Esophagus (tissue), 2 donors: ENCODE measurements around the gene TBCE. TPM values are rescaled to one million over a fixed set of nuclear protein-coding genes. Genes with fewer than 3 reads are reported as not detected.
"Not testable (repeated sequence)": the region's sequence is repeated elsewhere in the genome, so short reads cannot be mapped to it uniquely, and the experiment has no call there.

Experiments used
- H3K27ac ChIP-seq, 2 donors: one replicate each; pipeline ENCODE4 v1.5.1; 2013; ENCODE audit warnings: low read depth in 2 of 2, mild to moderate bottlenecking in 2 of 2, inconsistent platforms in 1 of 2, low read length in 1 of 2, moderate library complexity in 1 of 2
- H3K27me3 ChIP-seq, 2 donors: one replicate each; pipeline ENCODE4 v1.6.1; 2013; ENCODE audit warnings: low read length in 2 of 2, control low read depth in 1 of 2, mild to moderate bottlenecking in 1 of 2; ENCODE audit not compliant: insufficient read depth in 2 of 2, control insufficient read depth in 1 of 2
- H3K36me3 ChIP-seq, 2 donors: one replicate each; pipeline ENCODE4 v1.6.1; 2013; ENCODE audit warnings: low read length in 1 of 2; ENCODE audit not compliant: control insufficient read depth in 2 of 2, insufficient read depth in 2 of 2
- H3K4me1 ChIP-seq, 2 donors: one replicate each; pipeline ENCODE4 v1.6.1; 2013; ENCODE audit warnings: low read length in 1 of 2; ENCODE audit not compliant: control insufficient read depth in 2 of 2, insufficient read depth in 2 of 2
- H3K4me3 ChIP-seq, 2 donors: one replicate each; pipeline ENCODE4 v1.5.1; 2013; ENCODE audit warnings: low read length in 2 of 2, mild to moderate bottlenecking in 2 of 2, low read depth in 1 of 2, moderate library complexity in 1 of 2
- H3K9me3 ChIP-seq, 2 donors: one replicate each; pipeline ENCODE4 v1.6.1; 2013; ENCODE audit warnings: mild to moderate bottlenecking in 2 of 2, low read depth in 1 of 2, low read length in 1 of 2, moderate library complexity in 1 of 2; ENCODE audit not compliant: control insufficient read depth in 2 of 2, insufficient read depth in 1 of 2
- WGBS, 2 donors: extraction: QIAGEN DNeasy Blood & Tissue Kit; methylation state at CpG; one replicate each; pipeline ENCODE4 v1.1.7; 2013; 5-methylcytosine and 5-hydroxymethylcytosine counted together
- polyA plus RNA-seq, 2 donors: library from polyadenylated mRNA; stranded (reverse); fragments of 200-250 nt; gene quantifications; one replicate each; pipeline ENCODE4 v1.2.3, GENCODE V29; 2013
- donor health status: healthy with polysubstance abuse.
- donor health status: Bipolar disorder and iron deficiency.

TBCE gene
- polyA plus RNA-seq, 2 donors: 14.4 to 25.9 TPM

- not testable (repeated sequence) for H3K27ac ChIP-seq, H3K9me3 ChIP-seq, H3K36me3 ChIP-seq, H3K27me3 ChIP-seq, H3K4me3 ChIP-seq, H3K4me1 ChIP-seq
- 87 to 91% methylated on average over 11 of the region's 11 CpGs for WGBS, 2 donors
Observed at GRCh38 chr1:235378134-235378735, 11.0 kb downstream of the TBCE start.

GRCh38 chr1:235381955-235382739, 14.9 kb downstream of the TBCE start:
- H3K4me3 ChIP-seq, H3K27ac ChIP-seq, H3K27me3 ChIP-seq, H3K9me3 ChIP-seq, H3K4me1 ChIP-seq, H3K36me3 ChIP-seq: not testable (repeated sequence)
- WGBS, 2 donors: no CpG with 5 or more reads among the region's 3 CpGs

- H3K4me3 ChIP-seq, H3K4me1 ChIP-seq, H3K27ac ChIP-seq, H3K9me3 ChIP-seq, H3K36me3 ChIP-seq, H3K27me3 ChIP-seq: not testable (repeated sequence)
- 97 to 100% methylated on average over 1 of the region's 1 CpG for WGBS, 2 donors
Observed at GRCh38 chr1:235385633-235386032, 18.4 kb downstream of the TBCE start.

- Histone ChIP-seq H3K4me1 (no peaks in the 10 kb centered on the region), H3K27me3 (no peaks in the 10 kb centered on the region), H3K9me3 (no peaks in the 10 kb centered on the region), H3K27ac (no peak overlapping the region), H3K4me3 (no peak overlapping the region), H3K36me3 (no peaks in the 10 kb centered on the region)
- WGBS, 2 donors: 93 to 96% methylated on average over 4 of the region's 4 CpGs
Observed at GRCh38 chr1:235391874-235392273, 24.6 kb downstream of the TBCE start.

- WGBS, 2 donors: 78% methylated on average over 2 of the region's 2 CpGs
- Histone ChIP-seq H3K4me1 (no peaks in the 10 kb centered on the region), H3K4me3 (no peak overlapping the region), H3K27me3 (no peaks in the 10 kb centered on the region), H3K36me3 (no peaks in the 10 kb centered on the region), H3K27ac (no peak overlapping the region), H3K9me3 (no peaks in the 10 kb centered on the region)
Observed at GRCh38 chr1:235397733-235398132, 30.5 kb downstream of the TBCE start.

- Histone ChIP-seq H3K4me3 (no peak overlapping the region), H3K9me3 (no peaks in the 10 kb centered on the region), H3K27me3 (no peaks in the 10 kb centered on the region), H3K27ac (no peak overlapping the region), H3K4me1 (no peaks in the 10 kb centered on the region), H3K36me3 (no peaks in the 10 kb centered on the region)
- 77 to 80% methylated on average over 6 of the region's 6 CpGs for WGBS, 2 donors
Observed at GRCh38 chr1:235399661-235400060, 32.4 kb downstream of the TBCE start.

GRCh38 chr1:235401251-235401650, 34.0 kb downstream of the TBCE start:
- WGBS, 2 donors: 87 to 90% methylated on average over 4 of the region's 4 CpGs
- Histone ChIP-seq H3K9me3 (no peaks in the 10 kb centered on the region), H3K27ac (no peak overlapping the region), H3K36me3 (no peaks in the 10 kb centered on the region), H3K27me3 (no peaks in the 10 kb centered on the region), H3K4me1 (no peaks in the 10 kb centered on the region), H3K4me3 (no peak overlapping the region)

GRCh38 chr1:235402457-235403200, 35.4 kb downstream of the TBCE start:
- H3K36me3 ChIP-seq: no peaks in the 10 kb centered on the region
- no peaks in the 10 kb centered on the region for H3K27me3 ChIP-seq
- no peaks in the 10 kb centered on the region for H3K4me1 ChIP-seq
- no peak overlapping the region for H3K4me3 ChIP-seq
- 89 to 91% methylated on average over 7 of the region's 7 CpGs for WGBS, 2 donors
- no peak overlapping the region for H3K27ac ChIP-seq
- no peaks in the 10 kb centered on the region for H3K9me3 ChIP-seq

GRCh38 chr1:235403593-235403992, 36.4 kb downstream of the TBCE start:
- Histone ChIP-seq H3K4me1 (no peaks in the 10 kb centered on the region), H3K4me3 (no peak overlapping the region), H3K27me3 (no peaks in the 10 kb centered on the region), H3K27ac (no peak overlapping the region), H3K9me3 (no peaks in the 10 kb centered on the region), H3K36me3 (no peaks in the 10 kb centered on the region)
- WGBS, 2 donors: 91 to 92% methylated on average over 1 of the region's 1 CpG
